Neural crest cell (in vitro differentiated cells): ENCODE measurements around the gene ANKS1A. TPM values are rescaled to one million over a fixed set of nuclear protein-coding genes. Genes with fewer than 3 reads are reported as not detected.
A peak's percentile ranks its signal among the peaks of the same experiment; 100 is the strongest.

ENCODE experiments used
- DNase-seq: peaks from one replicate; pipeline ENCODE4 v3.0.0; 2021; ENCODE audit warnings: low read depth, mixed read lengths, low spot score
- H3K27ac Mint-ChIP-seq: one replicate; pipeline ENCODE4 v1.8.0; 2021; ENCODE audit warnings: mild to moderate bottlenecking, mixed read lengths; ENCODE audit not compliant: unreplicated experiment
- H3K27me3 Mint-ChIP-seq: 2 replicates; pipeline ENCODE4 v1.8.0; 2021; ENCODE audit warnings: low read depth, mild to moderate bottlenecking, mixed read lengths
- H3K36me3 Mint-ChIP-seq: 2 replicates; pipeline ENCODE4 v1.8.0; 2021; ENCODE audit warnings: low read depth, mild to moderate bottlenecking, mixed read lengths
- H3K4me1 Mint-ChIP-seq: 2 replicates; pipeline ENCODE4 v1.8.0; 2021; ENCODE audit warnings: mixed read lengths
- H3K4me3 Mint-ChIP-seq: one replicate; pipeline ENCODE4 v1.8.0; 2021; ENCODE audit warnings: mild to moderate bottlenecking, mixed read lengths
- H3K9me3 Mint-ChIP-seq: 2 replicates; pipeline ENCODE4 v1.8.0; 2021; ENCODE audit warnings: mixed read lengths
- total RNA-seq: library from RNA; stranded (reverse); gene quantifications from 2 replicates; pipeline ENCODE4 v1.2.1, GENCODE V29; 2021
- TF ChIP-seq, protein P1 (sequence below): fragments of 200-600 bp; sonication (generic); conservative IDR thresholded peaks from 2 replicates; pipeline ENCODE4 v1.5.0; 2021; ENCODE audit warnings: antibody characterized with exemption, mild to moderate bottlenecking

ANKS1A gene
- total RNA-seq, 1 donor from 2014 or later = 33.2 TPM

DNA sequence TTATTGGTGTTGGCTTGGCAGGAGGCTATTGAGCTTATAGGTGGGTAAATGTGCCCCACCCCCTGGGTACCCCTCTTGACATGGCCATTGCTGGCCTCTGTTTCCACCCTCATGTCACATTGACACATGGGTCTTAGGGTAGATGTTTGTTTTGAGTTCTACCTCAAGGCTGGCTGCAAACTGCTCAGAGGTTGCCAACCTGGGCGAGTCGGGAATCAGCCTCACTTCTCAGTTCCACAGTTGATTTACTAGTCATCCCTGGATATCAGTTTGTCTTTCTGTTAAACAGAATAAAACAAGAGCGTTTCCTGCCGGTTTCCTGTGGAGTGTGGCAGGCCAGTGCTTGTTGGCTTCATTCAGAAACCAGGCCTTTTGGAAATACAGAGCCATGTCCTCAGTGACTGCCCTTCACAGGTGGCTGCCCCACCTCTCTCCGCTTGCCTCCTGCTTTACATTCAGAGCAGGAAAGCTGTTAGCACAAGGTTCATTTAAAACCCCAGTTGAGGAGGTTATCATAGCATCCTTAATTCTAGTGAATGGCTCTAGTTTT lies 146.5 kb downstream of the ANKS1A start:
- H3K27ac Mint-ChIP-seq = no peak overlapping the region
- H3K4me1 Mint-ChIP-seq = peaks cover 20% of the 10 kb centered on the region
- H3K9me3 Mint-ChIP-seq = no peaks in the 10 kb centered on the region
- TF ChIP-seq, protein P1, sequence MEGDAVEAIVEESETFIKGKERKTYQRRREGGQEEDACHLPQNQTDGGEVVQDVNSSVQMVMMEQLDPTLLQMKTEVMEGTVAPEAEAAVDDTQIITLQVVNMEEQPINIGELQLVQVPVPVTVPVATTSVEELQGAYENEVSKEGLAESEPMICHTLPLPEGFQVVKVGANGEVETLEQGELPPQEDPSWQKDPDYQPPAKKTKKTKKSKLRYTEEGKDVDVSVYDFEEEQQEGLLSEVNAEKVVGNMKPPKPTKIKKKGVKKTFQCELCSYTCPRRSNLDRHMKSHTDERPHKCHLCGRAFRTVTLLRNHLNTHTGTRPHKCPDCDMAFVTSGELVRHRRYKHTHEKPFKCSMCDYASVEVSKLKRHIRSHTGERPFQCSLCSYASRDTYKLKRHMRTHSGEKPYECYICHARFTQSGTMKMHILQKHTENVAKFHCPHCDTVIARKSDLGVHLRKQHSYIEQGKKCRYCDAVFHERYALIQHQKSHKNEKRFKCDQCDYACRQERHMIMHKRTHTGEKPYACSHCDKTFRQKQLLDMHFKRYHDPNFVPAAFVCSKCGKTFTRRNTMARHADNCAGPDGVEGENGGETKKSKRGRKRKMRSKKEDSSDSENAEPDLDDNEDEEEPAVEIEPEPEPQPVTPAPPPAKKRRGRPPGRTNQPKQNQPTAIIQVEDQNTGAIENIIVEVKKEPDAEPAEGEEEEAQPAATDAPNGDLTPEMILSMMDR = no peak
- DNase-seq = no peak
- no peak overlapping the region for H3K4me3 Mint-ChIP-seq
- peaks cover 2% of the 10 kb centered on the region for H3K36me3 Mint-ChIP-seq
- H3K27me3 Mint-ChIP-seq = no peaks in the 10 kb centered on the region

DNA sequence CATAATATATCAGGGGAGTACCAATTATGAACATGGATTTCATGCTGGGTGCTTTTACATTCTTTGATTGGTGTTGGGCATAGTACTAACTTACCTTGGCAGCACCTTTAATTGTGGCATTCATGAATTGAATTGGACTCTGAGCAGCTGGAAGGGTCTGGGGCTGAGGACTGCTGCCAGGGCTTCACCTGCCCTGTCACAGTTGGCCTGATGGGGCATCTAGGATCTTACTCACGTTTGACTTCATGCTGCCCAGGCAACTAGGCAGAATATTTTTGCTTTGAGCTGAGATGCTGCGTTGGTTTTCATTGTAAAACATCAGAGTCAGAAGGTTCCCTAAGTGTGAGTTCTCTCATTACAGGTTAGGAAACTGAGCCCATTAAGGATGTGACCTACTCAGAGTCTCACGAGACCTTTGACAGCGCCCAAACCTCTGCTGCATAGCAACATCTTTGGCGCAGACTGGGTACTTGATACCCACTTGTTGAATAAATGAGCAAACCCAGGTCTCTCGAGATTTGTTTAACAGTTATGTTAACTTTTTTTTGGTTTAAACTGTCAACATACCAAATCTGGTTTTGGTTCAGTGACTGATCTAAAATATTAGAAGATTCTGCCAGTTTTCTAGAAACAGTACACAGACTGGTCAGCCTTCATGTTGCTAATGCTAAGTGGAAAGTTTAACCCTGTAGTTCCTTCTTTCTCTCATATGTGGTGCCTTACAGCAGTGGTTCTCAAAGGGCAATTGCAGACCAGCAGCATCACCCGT lies 147.2 kb downstream of the ANKS1A start:
- no peak overlapping the region for H3K27ac Mint-ChIP-seq
- H3K4me1 Mint-ChIP-seq = peaks cover 27% of the 10 kb centered on the region
- peaks cover 2% of the 10 kb centered on the region for H3K36me3 Mint-ChIP-seq
- no peaks in the 10 kb centered on the region for H3K9me3 Mint-ChIP-seq
- no peak for DNase-seq
- H3K4me3 Mint-ChIP-seq = no peak overlapping the region
- TF ChIP-seq, protein P1 = no peak
- no peaks in the 10 kb centered on the region for H3K27me3 Mint-ChIP-seq

DNA sequence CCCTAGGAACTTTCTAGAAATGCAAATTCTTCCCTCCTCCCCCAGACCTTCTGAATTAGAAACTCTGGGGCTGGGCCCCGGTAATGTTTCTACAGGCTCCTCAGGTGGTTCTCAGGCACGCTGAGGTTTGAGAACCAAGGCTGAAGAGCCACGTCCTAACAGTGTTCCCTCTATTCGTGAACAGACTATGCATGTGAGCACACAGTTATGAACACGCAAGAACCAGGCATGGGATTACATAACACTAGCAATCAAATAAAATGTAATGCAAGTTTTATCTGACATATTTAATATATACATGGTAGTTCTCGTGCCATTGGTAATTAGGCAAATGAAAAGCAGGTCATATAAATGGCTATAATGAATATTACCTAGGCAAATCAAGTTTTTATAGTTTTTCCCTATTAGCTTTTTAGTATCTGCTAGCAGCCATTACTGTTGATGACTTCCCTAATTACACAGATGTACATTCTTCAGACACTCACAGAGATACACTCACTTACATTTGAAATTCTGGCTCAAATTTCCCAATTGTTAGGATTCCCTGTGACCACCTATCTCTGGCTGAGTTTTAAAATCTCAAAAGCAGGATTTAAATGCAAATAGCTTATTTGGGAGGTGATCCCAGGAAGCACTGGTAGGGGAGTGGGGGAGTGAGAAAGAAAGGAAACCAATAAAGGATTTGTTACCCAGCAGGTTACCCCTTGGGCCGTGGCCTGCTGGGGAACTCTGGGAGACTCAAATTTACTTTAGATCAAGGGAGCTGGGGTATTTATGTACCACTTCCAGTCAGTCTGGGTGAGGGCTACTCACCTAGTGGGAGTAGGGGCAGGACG lies 148.0 kb downstream of the ANKS1A start:
- Mint-ChIP-seq H3K9me3 (no peaks in the 10 kb centered on the region), H3K4me1 (peaks cover 32% of the 10 kb centered on the region), H3K27me3 (no peaks in the 10 kb centered on the region), H3K4me3 (no peak overlapping the region), H3K27ac (peak overlapping the region; percentile 35), H3K36me3 (peaks cover 2% of the 10 kb centered on the region)
- DNase-seq = no peak
- TF ChIP-seq, protein P1 = no peak

DNA sequence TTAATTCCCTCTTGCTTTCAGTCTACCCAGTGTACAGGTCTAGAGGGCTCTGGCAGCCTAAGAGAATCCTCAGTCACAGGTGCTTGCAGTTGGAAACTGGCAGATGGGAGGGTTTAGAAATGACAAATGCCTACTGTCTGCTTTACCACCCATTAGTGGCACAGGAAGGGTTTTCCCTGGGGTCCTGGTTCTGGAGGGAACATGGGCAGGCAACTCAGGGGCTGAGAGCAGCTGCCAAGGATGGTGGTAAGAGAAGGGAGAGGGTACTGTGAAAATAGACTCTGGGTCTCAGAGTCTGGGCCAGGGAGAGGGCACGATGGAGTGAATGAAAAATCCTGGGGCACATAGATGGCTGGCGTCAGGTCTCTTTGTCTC lies 148.6 kb downstream of the ANKS1A start:
- Mint-ChIP-seq H3K36me3 (peaks cover 2% of the 10 kb centered on the region), H3K27me3 (no peaks in the 10 kb centered on the region), H3K27ac (peak overlapping the region; percentile 69), H3K4me1 (peaks cover 34% of the 10 kb centered on the region), H3K9me3 (no peaks in the 10 kb centered on the region), H3K4me3 (no peak overlapping the region)
- DNase-seq = no peak
- TF ChIP-seq, protein P1 = no peak

DNA sequence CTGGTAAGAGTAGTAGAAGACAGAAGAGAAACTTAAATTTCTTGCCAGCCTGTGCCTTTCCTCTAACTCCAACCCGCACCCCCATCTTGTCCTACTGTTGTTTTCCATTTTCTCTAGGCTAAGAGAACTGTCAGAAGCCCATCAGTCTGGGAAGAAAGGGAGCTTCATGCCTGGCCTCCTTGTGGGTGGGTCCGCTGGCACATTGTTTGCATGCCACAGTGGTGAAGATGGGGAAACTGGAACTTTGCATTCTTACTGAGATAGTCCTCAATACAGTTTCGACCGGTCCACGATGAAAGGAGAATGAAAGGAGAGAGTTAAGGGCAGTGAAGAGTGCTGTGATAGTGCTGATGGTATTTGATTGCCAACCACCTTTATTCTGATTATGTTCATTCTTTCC lies 149.0 kb downstream of the ANKS1A start:
- DNase-seq = no peak
- no peaks in the 10 kb centered on the region for H3K27me3 Mint-ChIP-seq
- TF ChIP-seq, protein P1 = no peak
- no peaks in the 10 kb centered on the region for H3K9me3 Mint-ChIP-seq
- H3K4me3 Mint-ChIP-seq = no peak overlapping the region
- peaks cover 34% of the 10 kb centered on the region for H3K4me1 Mint-ChIP-seq
- H3K36me3 Mint-ChIP-seq = peaks cover 2% of the 10 kb centered on the region
- H3K27ac Mint-ChIP-seq = no peak overlapping the region
